Keratinocyte (primary cell): ENCODE measurements around the gene TTC4. TPM values are rescaled to one million over a fixed set of nuclear protein-coding genes. Genes with fewer than 3 reads are reported as not detected.
A peak's percentile ranks its signal among the peaks of the same experiment; 100 is the strongest.

Experiments used
- DNase-seq: peaks from one replicate; pipeline ENCODE4 v3.0.0-alpha.2; 2011; ENCODE audit warnings: low read depth, missing footprints, low spot score
- FAIRE-seq: peaks from 2 replicates; lab custom pipeline; 2011; peaks lifted over from hg19 to GRCh38; lab: Jason Lieb, UNC
- H2AFZ ChIP-seq: 2 replicates; pipeline ENCODE4 v1.6.0; 2012; ENCODE audit warnings: low read length, control low read depth, inconsistent platforms; ENCODE audit not compliant: control insufficient read depth
- H3K27ac ChIP-seq: 2 replicates; pipeline ENCODE4 v1.5.1; 2011; ENCODE audit warnings: low read length; ENCODE audit not compliant: control insufficient read depth, insufficient read depth
- H3K27me3 ChIP-seq: 3 replicates; pipeline ENCODE4 v1.6.0; 2011; ENCODE audit warnings: low read length; ENCODE audit not compliant: control insufficient read depth, insufficient read depth; ENCODE audit errors: extremely low read depth
- H3K36me3 ChIP-seq, 2 experiments: 2 replicates in 1 of 2; 3 replicates in 1 of 2; pipeline ENCODE4 v1.5.1; 2011; ENCODE audit warnings: low read length in 2 of 2, mild to moderate bottlenecking in 1 of 2; ENCODE audit not compliant: control insufficient read depth in 2 of 2, insufficient read depth in 2 of 2; ENCODE audit errors: extremely low read depth in 1 of 2
- H3K4me1 ChIP-seq: 3 replicates; pipeline ENCODE4 v1.5.1; 2011; ENCODE audit warnings: low read length; ENCODE audit not compliant: control insufficient read depth, insufficient read depth; ENCODE audit errors: extremely low read depth
- H3K4me2 ChIP-seq: 3 replicates; pipeline ENCODE4 v1.6.0; 2011; ENCODE audit warnings: low read depth, low read length; ENCODE audit not compliant: control insufficient read depth, insufficient read depth; ENCODE audit errors: extremely low read depth
- H3K4me3 ChIP-seq, 3 experiments: fragments of 200-600 bp in 1 of 3; sonication (generic) in 1 of 3; 2 replicates in 2 of 3; 3 replicates in 1 of 3; pipeline ENCODE4 v1.5.1; 2011 to 2016; ENCODE audit warnings: low read length in 3 of 3, mild to moderate bottlenecking in 3 of 3, control low read depth in 2 of 3, inconsistent platforms in 1 of 3, low read depth in 1 of 3, mixed read lengths in 1 of 3, mixed run types in 1 of 3, moderate library complexity in 1 of 3; ENCODE audit not compliant: control insufficient read depth in 2 of 3, insufficient read depth in 2 of 3; ENCODE audit errors: extremely low read depth in 1 of 3
- H3K79me2 ChIP-seq: 2 replicates; pipeline ENCODE4 v1.6.0; 2012; ENCODE audit warnings: low read length; ENCODE audit not compliant: control insufficient read depth, insufficient read depth
- H3K9ac ChIP-seq: 3 replicates; pipeline ENCODE4 v1.6.0; 2011; ENCODE audit warnings: low read length; ENCODE audit not compliant: control insufficient read depth, insufficient read depth; ENCODE audit errors: extremely low read depth
- H3K9me1 ChIP-seq: 3 replicates; pipeline ENCODE4 v1.6.0; 2011; ENCODE audit warnings: low read length; ENCODE audit not compliant: control insufficient read depth, insufficient read depth; ENCODE audit errors: extremely low read depth
- H3K9me3 ChIP-seq: 2 replicates; pipeline ENCODE4 v1.5.1; 2012; ENCODE audit warnings: low read depth, low read length; ENCODE audit not compliant: control insufficient read depth
- H4K20me1 ChIP-seq: 3 replicates; pipeline ENCODE4 v1.6.0; 2011; ENCODE audit warnings: low read length; ENCODE audit not compliant: control insufficient read depth, insufficient read depth; ENCODE audit errors: extremely low read depth
- CTCF ChIP-seq, 3 experiments: IDR thresholded peaks in 1 of 3; conservative IDR thresholded peaks in 1 of 3; optimal IDR thresholded peaks in 1 of 3; 2 replicates in 2 of 3; 3 replicates in 1 of 3; pipeline versions ENCODE3 to v1.5.1; 2011; ENCODE audit warnings: low read length in 3 of 3, mild to moderate bottlenecking in 3 of 3, moderate library complexity in 2 of 3, control low read depth in 1 of 3, inconsistent platforms in 1 of 3; ENCODE audit not compliant: insufficient read depth in 2 of 3; ENCODE audit errors: extremely low read depth in 1 of 3
- EZH2 ChIP-seq: IDR thresholded peaks from one replicate; pipeline ENCODE4 v1.6.1; 2012; ENCODE audit warnings: inconsistent platforms, mild to moderate bottlenecking, low read length, moderate library complexity
- dilution Hi-C: fragments of 300-500 bp; cut with MboI; formaldehyde crosslinking; loops from one replicate; pipeline ENCODE4 v1.7.0; 2020; ENCODE audit warnings: low sequenced_read_pairs; ENCODE audit not compliant: extremely low pct_ligation_motif_present
- polyA plus RNA-seq, 5 experiments: library from polyadenylated mRNA; depleted of rRNA in 3 of 5; stranded (reverse) in 3 of 5; stranded (forward) in 1 of 5; unstranded in 1 of 5; fragments of >200 nt; gene quantifications; 1 replicate in 1 of 5; 2 replicates in 3 of 5; 3 replicates in 1 of 5; pipeline versions ENCODE4 v1.2.1 to v1.2.3, GENCODE V29; 2011 to 2012; ENCODE audit warnings: missing spikeins in 2 of 5, low read depth in 1 of 5, low replicate concordance in 1 of 5

TTC4 gene
- polyA plus RNA-seq, 1 donor (not counting 4 experiments of a cell fraction or from before 2014, with no cell fraction given): 40.3 TPM

- no peak overlapping the region for H3K27ac ChIP-seq
- FAIRE-seq (peak; percentile 59), DNase-seq (peak; percentile 21)
- H4K20me1 ChIP-seq: no peaks in the 10 kb centered on the region
- H3K9ac ChIP-seq: no peak overlapping the region
- H3K9me1 ChIP-seq: no peaks in the 10 kb centered on the region
- no peaks in the 10 kb centered on the region for H3K9me3 ChIP-seq
- no peaks in the 10 kb centered on the region for H3K79me2 ChIP-seq
- no peak overlapping the region for H3K4me2 ChIP-seq
- no peaks in the 10 kb centered on the region for H3K27me3 ChIP-seq
- TF ChIP-seq EZH2: no peak
- peak; percentile 92 to 96 (median 95) for TF ChIP-seq CTCF (optimal IDR thresholded peaks at IDR 0.05 in 1 of 3, IDR thresholded peaks at IDR 0.05 in 1 of 3, conservative IDR thresholded peaks at IDR 0.05 in 1 of 3; ENCODE audit: extremely low read depth in 1 of 3, insufficient read depth in 2 of 3, low read length in 3 of 3)
- H2AFZ ChIP-seq: no peak overlapping the region
- H3K36me3 ChIP-seq: no peaks in the 10 kb centered on the region
- H3K4me3 ChIP-seq: no peak overlapping the region
- no peaks in the 10 kb centered on the region for H3K4me1 ChIP-seq
- dilution Hi-C loops: no loop called here
Measured at GRCh38 chr1:54671985-54672608, 43.6 kb upstream of the TTC4 start.

GRCh38 chr1:54678776-54679643 lies 36.7 kb upstream of the TTC4 start:
- Histone ChIP-seq H3K9me1 (no peaks in the 10 kb centered on the region), H3K4me3 (no peak overlapping the region), H3K9me3 (no peaks in the 10 kb centered on the region), H3K9ac (no peak overlapping the region), H2AFZ (no peak overlapping the region), H3K36me3 (no peaks in the 10 kb centered on the region), H3K4me1 (no peaks in the 10 kb centered on the region), H4K20me1 (no peaks in the 10 kb centered on the region), H3K79me2 (no peaks in the 10 kb centered on the region), H3K27ac (no peak overlapping the region), H3K4me2 (no peak overlapping the region), H3K27me3 (no peaks in the 10 kb centered on the region)
- DNase-seq: no peak
- FAIRE-seq: no peak
- TF ChIP-seq EZH2: no peak
- no peak for TF ChIP-seq CTCF (optimal IDR thresholded peaks at IDR 0.05 in 1 of 3, IDR thresholded peaks at IDR 0.05 in 1 of 3, conservative IDR thresholded peaks at IDR 0.05 in 1 of 3; ENCODE audit: extremely low read depth in 1 of 3, insufficient read depth in 2 of 3, low read length in 3 of 3)
- dilution Hi-C loops: no loop called here
